ENCODE measurements around the gene ZNF280D. TPM values are rescaled to one million over a fixed set of nuclear protein-coding genes. Genes with fewer than 3 reads are reported as not detected.

Gene ZNF280D
- total RNA-seq, 1 donor from 2014 or later = 18.0 TPM

DNA sequence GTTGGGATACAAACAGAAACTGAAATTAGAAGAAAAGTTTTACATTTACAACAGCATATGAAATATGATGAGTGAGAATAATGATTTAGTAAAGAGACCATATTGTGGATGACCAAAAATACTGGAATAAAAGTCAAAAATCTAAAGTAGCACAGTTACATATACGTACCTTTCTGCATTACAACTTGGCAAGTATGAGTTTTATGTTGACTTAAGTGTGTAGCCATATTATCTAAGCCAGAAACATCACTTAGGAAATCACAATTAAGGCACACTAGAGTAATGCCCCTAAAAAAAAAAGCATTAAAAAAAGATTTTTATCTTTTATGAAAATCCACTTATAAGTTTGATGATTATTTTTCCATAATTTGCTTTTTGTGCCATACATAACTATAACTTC, 79.1 kb downstream of the ZNF280D start:
- H3K9me3 Mint-ChIP-seq = no peaks in the 10 kb centered on the region
- no peaks in the 10 kb centered on the region for H3K27me3 Mint-ChIP-seq
- H3K27ac Mint-ChIP-seq = no peak overlapping the region
- no peaks in the 10 kb centered on the region for H3K4me1 Mint-ChIP-seq (ENCODE audit: unreplicated experiment)
- no peak for DNase-seq (ENCODE audit: extremely low spot score, unreplicated experiment)
- TF ChIP-seq, protein P1, sequence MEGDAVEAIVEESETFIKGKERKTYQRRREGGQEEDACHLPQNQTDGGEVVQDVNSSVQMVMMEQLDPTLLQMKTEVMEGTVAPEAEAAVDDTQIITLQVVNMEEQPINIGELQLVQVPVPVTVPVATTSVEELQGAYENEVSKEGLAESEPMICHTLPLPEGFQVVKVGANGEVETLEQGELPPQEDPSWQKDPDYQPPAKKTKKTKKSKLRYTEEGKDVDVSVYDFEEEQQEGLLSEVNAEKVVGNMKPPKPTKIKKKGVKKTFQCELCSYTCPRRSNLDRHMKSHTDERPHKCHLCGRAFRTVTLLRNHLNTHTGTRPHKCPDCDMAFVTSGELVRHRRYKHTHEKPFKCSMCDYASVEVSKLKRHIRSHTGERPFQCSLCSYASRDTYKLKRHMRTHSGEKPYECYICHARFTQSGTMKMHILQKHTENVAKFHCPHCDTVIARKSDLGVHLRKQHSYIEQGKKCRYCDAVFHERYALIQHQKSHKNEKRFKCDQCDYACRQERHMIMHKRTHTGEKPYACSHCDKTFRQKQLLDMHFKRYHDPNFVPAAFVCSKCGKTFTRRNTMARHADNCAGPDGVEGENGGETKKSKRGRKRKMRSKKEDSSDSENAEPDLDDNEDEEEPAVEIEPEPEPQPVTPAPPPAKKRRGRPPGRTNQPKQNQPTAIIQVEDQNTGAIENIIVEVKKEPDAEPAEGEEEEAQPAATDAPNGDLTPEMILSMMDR (conservative IDR thresholded peaks at IDR 0.05) = no peak
- H3K4me3 Mint-ChIP-seq = no peak overlapping the region
- H3K36me3 Mint-ChIP-seq = no peaks in the 10 kb centered on the region

DNA sequence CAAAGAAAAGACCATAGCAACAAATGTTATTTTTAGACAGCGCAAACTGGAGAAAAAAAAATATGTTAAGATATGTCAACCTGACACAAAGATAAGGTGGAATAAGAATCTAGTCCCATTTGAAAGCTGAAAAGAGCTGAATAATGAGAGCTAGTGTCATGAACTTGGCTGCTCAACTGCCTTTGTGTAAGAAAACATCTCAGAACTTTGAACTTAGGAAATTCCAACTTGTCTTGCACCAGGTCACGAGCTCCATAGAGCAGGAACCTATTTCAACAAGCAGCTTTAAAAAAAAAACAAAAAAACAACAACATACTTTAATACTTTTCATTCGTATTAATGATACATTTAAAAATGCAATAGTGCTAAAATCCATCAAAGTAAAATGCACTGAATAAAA, 79.5 kb downstream of the ZNF280D start:
- H3K27ac Mint-ChIP-seq = no peak overlapping the region
- no peaks in the 10 kb centered on the region for H3K4me1 Mint-ChIP-seq (ENCODE audit: unreplicated experiment)
- H3K27me3 Mint-ChIP-seq = no peaks in the 10 kb centered on the region
- no peak for DNase-seq (ENCODE audit: extremely low spot score, unreplicated experiment)
- H3K4me3 Mint-ChIP-seq = no peak overlapping the region
- H3K9me3 Mint-ChIP-seq = no peaks in the 10 kb centered on the region
- TF ChIP-seq, protein P1 (conservative IDR thresholded peaks at IDR 0.05) = no peak
- no peaks in the 10 kb centered on the region for H3K36me3 Mint-ChIP-seq

DNA sequence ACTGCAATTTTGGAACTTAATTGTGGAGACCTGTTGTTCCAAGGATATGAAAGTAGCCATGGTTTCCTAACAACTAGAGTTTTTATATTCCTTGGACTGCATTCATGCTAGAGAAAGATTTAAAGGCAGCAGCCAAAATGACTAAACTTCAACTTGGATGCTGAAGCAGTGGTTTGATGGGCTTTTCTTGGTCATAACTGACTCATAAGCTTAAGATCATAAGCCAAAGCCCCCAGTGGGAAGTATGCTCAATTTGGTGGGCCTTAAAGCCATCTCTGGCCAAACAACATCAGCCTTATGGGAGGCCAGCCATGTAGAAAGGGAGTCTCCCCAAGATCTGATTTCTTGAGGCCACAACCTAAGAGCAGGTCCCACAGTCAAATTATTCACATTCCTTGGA, 80.2 kb downstream of the ZNF280D start:
- TF ChIP-seq, protein P1 (conservative IDR thresholded peaks at IDR 0.05) = no peak
- DNase-seq (ENCODE audit: extremely low spot score, unreplicated experiment) = no peak
- Mint-ChIP-seq H3K27ac (no peak overlapping the region), H3K9me3 (no peaks in the 10 kb centered on the region), H3K36me3 (no peaks in the 10 kb centered on the region), H3K27me3 (no peaks in the 10 kb centered on the region), H3K4me1 (ENCODE audit: unreplicated experiment) (no peaks in the 10 kb centered on the region), H3K4me3 (no peak overlapping the region)

DNA sequence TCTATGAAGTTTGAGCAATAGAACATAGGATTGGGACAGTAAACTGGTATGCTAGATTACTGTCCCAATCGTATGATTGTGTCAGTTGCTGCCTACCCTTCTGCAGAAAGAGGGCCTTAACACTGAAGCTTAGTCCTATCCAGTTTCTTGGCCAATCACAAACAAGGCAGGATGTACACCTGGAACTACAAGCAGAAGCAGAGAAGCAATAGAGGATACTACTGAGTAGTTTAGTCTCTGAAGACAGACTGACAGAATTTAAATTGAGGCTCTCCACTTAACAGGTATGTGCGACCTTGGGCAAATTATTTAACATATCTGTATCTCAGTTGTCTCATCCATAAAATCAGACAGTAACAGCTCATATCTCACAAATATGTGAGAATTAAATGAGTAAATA, 85.0 kb downstream of the ZNF280D start:
- H3K27ac Mint-ChIP-seq = no peak overlapping the region
- no peak overlapping the region for H3K4me3 Mint-ChIP-seq
- H3K27me3 Mint-ChIP-seq = no peaks in the 10 kb centered on the region
- no peaks in the 10 kb centered on the region for H3K9me3 Mint-ChIP-seq
- no peak for DNase-seq (ENCODE audit: extremely low spot score, unreplicated experiment)
- H3K4me1 Mint-ChIP-seq (ENCODE audit: unreplicated experiment) = no peaks in the 10 kb centered on the region
- H3K36me3 Mint-ChIP-seq = no peaks in the 10 kb centered on the region
- TF ChIP-seq, protein P1 (conservative IDR thresholded peaks at IDR 0.05) = no peak

DNA sequence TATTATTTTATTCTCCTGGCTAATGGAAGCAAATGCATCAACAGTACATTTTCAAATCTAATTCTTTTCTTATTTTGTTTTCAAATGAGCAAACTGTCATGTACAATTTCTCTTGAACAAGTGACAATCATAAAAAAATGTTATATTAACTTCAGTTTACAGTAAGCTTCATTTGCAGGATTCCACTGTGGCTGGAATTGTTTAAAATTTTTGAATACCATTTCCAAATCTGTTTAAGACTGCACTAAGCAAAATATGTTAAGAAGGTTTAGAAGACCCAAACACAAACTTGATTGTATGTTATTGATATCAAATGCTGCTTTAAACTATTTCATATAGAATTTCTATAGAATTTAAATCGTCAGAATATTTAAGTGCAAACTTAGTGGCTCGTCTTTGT, 92.8 kb downstream of the ZNF280D start:
- Mint-ChIP-seq H3K4me1 (ENCODE audit: unreplicated experiment) (no peaks in the 10 kb centered on the region), H3K9me3 (no peaks in the 10 kb centered on the region), H3K27ac (no peak overlapping the region), H3K27me3 (no peaks in the 10 kb centered on the region), H3K36me3 (no peaks in the 10 kb centered on the region), H3K4me3 (no peak overlapping the region)
- no peak for DNase-seq (ENCODE audit: extremely low spot score, unreplicated experiment)
- TF ChIP-seq, protein P1 (conservative IDR thresholded peaks at IDR 0.05) = no peak

DNA sequence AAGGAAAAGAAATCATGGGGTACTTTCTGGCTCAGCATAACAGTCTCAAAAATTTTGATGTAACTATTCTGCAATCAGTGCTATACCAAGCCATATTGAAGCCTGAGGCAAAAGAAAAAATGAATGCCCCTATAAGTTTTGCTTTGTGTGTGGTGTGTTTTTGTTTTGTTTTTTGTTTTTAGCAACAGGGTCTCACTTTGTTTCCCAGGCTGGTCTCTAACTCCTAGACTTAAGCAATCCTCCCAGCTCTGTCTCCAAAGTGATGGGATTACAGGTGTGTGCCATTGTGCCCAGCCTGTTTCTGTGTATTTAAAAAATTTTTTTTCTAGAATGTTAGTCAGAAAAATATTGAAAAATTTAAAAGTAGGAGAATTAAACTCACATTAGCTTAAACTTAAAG, 93.2 kb downstream of the ZNF280D start:
- Mint-ChIP-seq H3K27me3 (no peaks in the 10 kb centered on the region), H3K36me3 (no peaks in the 10 kb centered on the region), H3K4me3 (no peak overlapping the region), H3K4me1 (ENCODE audit: unreplicated experiment) (no peaks in the 10 kb centered on the region), H3K27ac (no peak overlapping the region), H3K9me3 (no peaks in the 10 kb centered on the region)
- no peak for DNase-seq (ENCODE audit: extremely low spot score, unreplicated experiment)
- TF ChIP-seq, protein P1 (conservative IDR thresholded peaks at IDR 0.05) = no peak
